ENCODE results near the gene SLC26A11. TPM values are rescaled to one million over a fixed set of nuclear protein-coding genes. Genes with fewer than 3 reads are reported as not detected.

Gene SLC26A11
- total RNA-seq, 1 donor from 2014 or later = 16.1 TPM

DNA sequence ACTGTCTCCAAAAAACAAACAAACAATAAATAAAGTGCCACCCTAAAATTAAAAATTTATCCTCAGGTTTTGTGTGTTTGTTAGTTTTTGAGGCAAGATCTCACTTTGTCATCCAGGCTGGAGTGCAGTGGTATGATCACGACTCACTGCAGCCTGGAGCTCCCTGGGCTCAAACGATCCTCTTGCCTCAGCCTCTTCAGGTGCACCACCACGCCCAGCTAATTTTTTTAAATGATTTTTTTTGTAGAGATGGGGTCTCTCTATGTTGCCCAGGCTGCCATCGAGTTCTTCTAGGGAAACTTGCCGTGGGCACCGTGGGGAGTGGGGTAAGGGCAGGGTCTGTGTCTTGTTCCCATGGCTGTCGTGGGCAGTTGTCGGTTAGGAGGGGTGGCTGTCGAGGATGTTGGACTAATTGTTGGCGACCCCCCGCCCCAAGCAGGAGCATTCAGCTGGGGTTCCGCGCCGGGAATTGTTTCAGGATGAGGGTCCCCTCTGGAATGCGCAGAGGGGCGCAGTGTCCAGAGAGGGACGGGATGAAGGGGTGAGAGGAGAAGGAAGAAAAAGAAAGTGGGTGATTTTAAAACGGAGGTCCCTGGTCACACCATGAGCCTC lies 39.3 kb downstream of the SLC26A11 start:
- Histone ChIP-seq H4K20me1 (ENCODE audit: insufficient read depth, low read length) (peaks cover 10% of the 10 kb centered on the region), H3K9ac (ENCODE audit: low read length) (peak overlapping the region; percentile 66), H3K4me1 (ENCODE audit: insufficient read depth, low read length) (peaks cover 12% of the 10 kb centered on the region), H3K4me2 (ENCODE audit: low read length) (peak overlapping the region; percentile 86), H3K27me3 (ENCODE audit: insufficient read depth, low read length) (no peaks in the 10 kb centered on the region), H3K9me3 (ENCODE audit: insufficient read depth, low read depth, low read length) (no peaks in the 10 kb centered on the region), H3K27ac (ENCODE audit: low read depth, low read length) (peak overlapping the region; percentile 61), H3K4me3 (ENCODE audit: insufficient read depth, low read depth, low read length) (peak overlapping the region; percentile 51), H3K36me3 (ENCODE audit: insufficient read depth, low read length) (no peaks in the 10 kb centered on the region), H3K79me2 (ENCODE audit: insufficient read depth, low read length) (peaks cover 6% of the 10 kb centered on the region), H2AFZ (ENCODE audit: low read depth, low read length) (peak overlapping the region; percentile 63)
- Mint-ChIP-seq H3K4me3 (ENCODE audit: unreplicated experiment) (peak overlapping the region; percentile 86), H3K27me3 (ENCODE audit: low read depth, unreplicated experiment) (no peaks in the 10 kb centered on the region), H3K36me3 (ENCODE audit: low read depth, unreplicated experiment) (peaks cover 2% of the 10 kb centered on the region), H3K9me3 (ENCODE audit: unreplicated experiment) (no peaks in the 10 kb centered on the region), H3K4me1 (ENCODE audit: low read depth, unreplicated experiment) (peaks cover 34% of the 10 kb centered on the region), H3K27ac (ENCODE audit: unreplicated experiment) (peak overlapping the region; percentile 98)
- TF ChIP-seq EZH2 (IDR thresholded peaks at IDR 0.05; ENCODE audit: insufficient read depth, low read length) (no peak), CTCF (IDR thresholded peaks at IDR 0.05; ENCODE audit: insufficient read depth, low read depth, low read length) (no peak)
- FAIRE-seq = no peak
- no peak for DNase-seq (ENCODE audit: low read depth)

GRCh38 chr17:80260069-80260535 lies 39.9 kb downstream of the SLC26A11 start:
- H3K4me3 Mint-ChIP-seq (ENCODE audit: unreplicated experiment) = peak overlapping the region; percentile 86
- H3K36me3 Mint-ChIP-seq (ENCODE audit: low read depth, unreplicated experiment) = peaks cover 4% of the 10 kb centered on the region
- H4K20me1 ChIP-seq (ENCODE audit: insufficient read depth, low read length) = peaks cover 13% of the 10 kb centered on the region
- FAIRE-seq = no peak
- no peaks in the 10 kb centered on the region for H3K9me3 ChIP-seq (ENCODE audit: insufficient read depth, low read depth, low read length)
- peak overlapping the region; percentile 61 for H3K27ac ChIP-seq (ENCODE audit: low read depth, low read length)
- no peaks in the 10 kb centered on the region for H3K36me3 ChIP-seq (ENCODE audit: insufficient read depth, low read length)
- DNase-seq (ENCODE audit: low read depth) = peak; percentile 43
- H3K4me1 Mint-ChIP-seq (ENCODE audit: low read depth, unreplicated experiment) = peaks cover 33% of the 10 kb centered on the region
- H3K4me3 ChIP-seq (ENCODE audit: insufficient read depth, low read depth, low read length) = peak overlapping the region; percentile 51
- TF ChIP-seq CTCF (IDR thresholded peaks at IDR 0.05; ENCODE audit: insufficient read depth, low read depth, low read length) (no peak), EZH2 (IDR thresholded peaks at IDR 0.05; ENCODE audit: insufficient read depth, low read length) (no peak)
- H3K9ac ChIP-seq (ENCODE audit: low read length) = peak overlapping the region; percentile 66
- H3K9me3 Mint-ChIP-seq (ENCODE audit: unreplicated experiment) = no peaks in the 10 kb centered on the region
- H3K27me3 Mint-ChIP-seq (ENCODE audit: low read depth, unreplicated experiment) = no peaks in the 10 kb centered on the region
- peaks cover 10% of the 10 kb centered on the region for H3K4me1 ChIP-seq (ENCODE audit: insufficient read depth, low read length)
- peaks cover 6% of the 10 kb centered on the region for H3K79me2 ChIP-seq (ENCODE audit: insufficient read depth, low read length)
- H3K4me2 ChIP-seq (ENCODE audit: low read length) = peak overlapping the region; percentile 86
- peak overlapping the region; percentile 98 for H3K27ac Mint-ChIP-seq (ENCODE audit: unreplicated experiment)
- peak overlapping the region; percentile 63 for H2AFZ ChIP-seq (ENCODE audit: low read depth, low read length)
- no peaks in the 10 kb centered on the region for H3K27me3 ChIP-seq (ENCODE audit: insufficient read depth, low read length)

GRCh38 chr17:80260791-80261158 lies 40.5 kb downstream of the SLC26A11 start, which contains the start of gene RNF213:
TSS of gene RNF213 (plus strand) at chr17:80260852. CDS start at chr17:80263682, 2,830 bp downstream.
- Histone ChIP-seq H3K4me3 (ENCODE audit: insufficient read depth, low read depth, low read length) (peak within 1 kb of the TSS; percentile 81), H3K36me3 (ENCODE audit: insufficient read depth, low read length) (no peaks in the 10 kb centered on the region), H3K4me1 (ENCODE audit: insufficient read depth, low read length) (peaks cover 7% of the 10 kb centered on the region), H3K9me3 (ENCODE audit: insufficient read depth, low read depth, low read length) (no peaks in the 10 kb centered on the region), H3K27me3 (ENCODE audit: insufficient read depth, low read length) (no peaks in the 10 kb centered on the region), H4K20me1 (ENCODE audit: insufficient read depth, low read length) (peaks cover 19% of the 10 kb centered on the region), H3K79me2 (ENCODE audit: insufficient read depth, low read length) (peaks cover 6% of the 10 kb centered on the region), H3K9ac (ENCODE audit: low read length) (peak within 1 kb of the TSS; percentile 89), H2AFZ (ENCODE audit: low read depth, low read length) (peak within 1 kb of the TSS; percentile 69), H3K27ac (ENCODE audit: low read depth, low read length) (peak within 1 kb of the TSS; percentile 68), H3K4me2 (ENCODE audit: low read length) (peak within 1 kb of the TSS; percentile 91)
- TF ChIP-seq CTCF (IDR thresholded peaks at IDR 0.05; ENCODE audit: insufficient read depth, low read depth, low read length) = no peak
- no peak for TF ChIP-seq EZH2 (IDR thresholded peaks at IDR 0.05; ENCODE audit: insufficient read depth, low read length)
- Mint-ChIP-seq H3K36me3 (ENCODE audit: low read depth, unreplicated experiment) (peaks cover 11% of the 10 kb centered on the region), H3K27me3 (ENCODE audit: low read depth, unreplicated experiment) (no peaks in the 10 kb centered on the region), H3K4me3 (ENCODE audit: unreplicated experiment) (peak within 1 kb of the TSS; percentile 99), H3K9me3 (ENCODE audit: unreplicated experiment) (no peaks in the 10 kb centered on the region), H3K4me1 (ENCODE audit: low read depth, unreplicated experiment) (peaks cover 31% of the 10 kb centered on the region), H3K27ac (ENCODE audit: unreplicated experiment) (peak within 1 kb of the TSS; percentile 98)
- FAIRE-seq = no peak
- no peak for DNase-seq (ENCODE audit: low read depth)
